PC-9 (cell line): ENCODE measurements around the gene ZNF865.

Source experiments
- CTCF ChIP-seq: fragments of 200-600 bp; sonication (generic); conservative IDR thresholded peaks from 2 replicates; pipeline ENCODE4 v1.6.1; 2017; ENCODE audit warnings: mixed run types, antibody characterized with exemption, mild to moderate bottlenecking, moderate library complexity
- EZH2 ChIP-seq: fragments of 200-600 bp; sonication (generic); IDR thresholded peaks from 2 replicates; pipeline ENCODE4 v1.8.0; 2017; ENCODE audit warnings: antibody characterized with exemption, low read depth

GRCh38 chr19:55651236-55651635 lies 45.8 kb downstream of the ZNF865 start:
- TF ChIP-seq CTCF (no peak), EZH2 (no peak)
